IMR-90 (cell line): Measurements from ENCODE around the gene TMEM38A. TPM values are rescaled to one million over a fixed set of nuclear protein-coding genes. Genes with fewer than 3 reads are reported as not detected.

ENCODE experiments used
- ATAC-seq: fragments of 200-7000 bp; cut with Tn5 transposase; 2 replicates; pipeline ENCODE4 v1.9.1; 2020; ENCODE audit warnings: low read depth, mild to moderate bottlenecking, moderate library complexity
- BruUV-seq: library from RNA; stranded (reverse); fragments of 400-500 nt; replicated peaks from 2 replicates; lab custom pipeline; 2021; lab: Mats Ljungman, UMichigan
- CTCF ChIA-PET: fragments of 300-600 bp; formaldehyde crosslinking; extraction: SDS; loops from one replicate; lab custom pipeline; 2021; ENCODE audit warnings: antibody characterized with exemption; lab: Yijun Ruan, JAX
- POLR2A ChIA-PET: fragments of 300-600 bp; sonication (Branson Sonifier 250); formaldehyde crosslinking; loops from one replicate; lab custom pipeline; 2022; ENCODE audit warnings: antibody characterized with exemption; ENCODE audit not compliant: unreplicated experiment; lab: Charles Lee
- DNase-seq: peaks from one replicate; pipeline ENCODE4 v3.0.0; 2013
- H2AFZ ChIP-seq: replicated peaks from 2 replicates; pipeline ENCODE3; 2013; ENCODE audit warnings: low read length, mild to moderate bottlenecking; ENCODE audit not compliant: poor library complexity
- H2AK5ac ChIP-seq: 2 replicates; pipeline ENCODE4 v1.6.1; 2013; ENCODE audit warnings: low read depth, low read length, inconsistent platforms
- H2AK9ac ChIP-seq: replicated peaks from 2 replicates; pipeline ENCODE3; 2013; ENCODE audit warnings: mild to moderate bottlenecking, low read depth, low read length, moderate library complexity; ENCODE audit not compliant: poor library complexity
- H2BK120ac ChIP-seq: 2 replicates; pipeline ENCODE4 v1.6.1; 2013; ENCODE audit warnings: low read depth, low read length, inconsistent platforms
- H2BK15ac ChIP-seq: 3 replicates; pipeline ENCODE4 v1.6.1; 2013; ENCODE audit warnings: low read depth, low read length, inconsistent platforms
- H2BK20ac ChIP-seq: 2 replicates; pipeline ENCODE4 v1.6.1; 2013; ENCODE audit warnings: low read depth, mild to moderate bottlenecking, inconsistent platforms, low read length, moderate library complexity
- H2BK5ac ChIP-seq: 2 replicates; pipeline ENCODE4 v1.6.1; 2013; ENCODE audit warnings: mild to moderate bottlenecking, low read depth, low read length, inconsistent platforms; ENCODE audit not compliant: poor library complexity, severe bottlenecking
- H3K14ac ChIP-seq: replicated peaks from 2 replicates; pipeline ENCODE4 v1.6.1; 2013; ENCODE audit warnings: low read depth, low read length, inconsistent platforms
- H3K18ac ChIP-seq: 2 replicates; pipeline ENCODE4 v1.6.1; 2013; ENCODE audit warnings: low read depth, low read length, control low read depth
- H3K23ac ChIP-seq: 2 replicates; pipeline ENCODE4 v1.6.1; 2013; ENCODE audit warnings: low read depth, low read length, inconsistent platforms
- H3K27ac ChIP-seq: 2 replicates; pipeline ENCODE4 v1.5.1; 2013; ENCODE audit warnings: mild to moderate bottlenecking, control low read depth, low read length; ENCODE audit not compliant: insufficient read depth
- H3K27me3 ChIP-seq: 2 replicates; pipeline ENCODE4 v1.6.1; 2013; ENCODE audit warnings: low read length; ENCODE audit not compliant: control insufficient read depth, insufficient read depth
- H3K36me3 ChIP-seq: 2 replicates; pipeline ENCODE4 v1.6.1; 2013; ENCODE audit warnings: low read length, mixed read lengths; ENCODE audit not compliant: control insufficient read depth, insufficient read depth
- H3K4ac ChIP-seq: 2 replicates; pipeline ENCODE4 v1.6.1; 2013; ENCODE audit warnings: low read depth, low read length, inconsistent platforms
- H3K4me1 ChIP-seq: 2 replicates; pipeline ENCODE4 v1.6.1; 2013; ENCODE audit warnings: low read length, mixed read lengths; ENCODE audit not compliant: control insufficient read depth, insufficient read depth
- H3K4me2 ChIP-seq: 2 replicates; pipeline ENCODE4 v1.6.1; 2013; ENCODE audit warnings: low read depth, mild to moderate bottlenecking, control low read depth, low read length, moderate library complexity
- H3K4me3 ChIP-seq: 2 replicates; pipeline ENCODE4 v1.5.1; 2013; ENCODE audit warnings: low read depth, mild to moderate bottlenecking, control low read depth, low read length, moderate library complexity; ENCODE audit not compliant: insufficient read depth
- H3K56ac ChIP-seq: 2 replicates; pipeline ENCODE4 v1.6.1; 2013; ENCODE audit warnings: low read length, inconsistent platforms; ENCODE audit not compliant: insufficient read depth; ENCODE audit errors: extremely low read depth
- H3K79me1 ChIP-seq, 2 experiments: 2 replicates each; pipeline ENCODE4 v1.6.1; 2013; ENCODE audit warnings: low read length in 2 of 2, inconsistent platforms in 1 of 2, low read depth in 1 of 2
- H3K9ac ChIP-seq: 2 replicates; pipeline ENCODE4 v1.6.1; 2013; ENCODE audit warnings: low read depth, low read length, control low read depth
- H3K9me1 ChIP-seq: 2 replicates; pipeline ENCODE4 v1.6.1; 2013; ENCODE audit warnings: low read length, inconsistent platforms; ENCODE audit not compliant: insufficient read depth
- H3K9me3 ChIP-seq: 2 replicates; pipeline ENCODE4 v1.6.1; 2013; ENCODE audit warnings: low read length; ENCODE audit not compliant: control insufficient read depth, insufficient read depth
- H4K20me1 ChIP-seq: 2 replicates; pipeline ENCODE4 v1.6.1; 2013; ENCODE audit warnings: low read length, inconsistent platforms; ENCODE audit not compliant: insufficient read depth
- H4K5ac ChIP-seq: 2 replicates; pipeline ENCODE4 v1.6.1; 2013; ENCODE audit warnings: mild to moderate bottlenecking, low read depth, low read length, control low read depth
- H4K8ac ChIP-seq, 2 experiments: 2 replicates each; pipeline ENCODE4 v1.6.1; 2013; ENCODE audit warnings: low read depth in 2 of 2, low read length in 2 of 2, control low read depth in 1 of 2, inconsistent platforms in 1 of 2
- H4K91ac ChIP-seq: 2 replicates; pipeline ENCODE4 v1.6.1; 2013; ENCODE audit warnings: low read depth, low read length, inconsistent platforms; ENCODE audit not compliant: insufficient read depth
- BHLHE40 ChIP-seq: fragments of 150-350 bp; IDR thresholded peaks from 2 replicates; pipeline ENCODE4 v1.6.1; 2016; ENCODE audit warnings: mild to moderate bottlenecking, low read depth, low read length
- CEBPB ChIP-seq: IDR thresholded peaks from 2 replicates; pipeline ENCODE4 v1.6.1; 2012; ENCODE audit warnings: low read depth, low read length, improper control_type of control experiment
- FOS ChIP-seq: fragments of 150-350 bp; IDR thresholded peaks from 2 replicates; pipeline ENCODE4 v1.6.1; 2016; ENCODE audit warnings: low read depth, low read length
- RAD21 ChIP-seq: IDR thresholded peaks from 2 replicates; pipeline ENCODE4 v1.6.1; 2012; ENCODE audit warnings: low read length, improper control_type of control experiment
- WGBS, 2 experiments: methylation state at CpG; one replicate each; pipeline versions ENCODE4 v1.1.5 to v1.1.7; 2013; ENCODE audit warnings: missing lambda C conversion rate in 2 of 2; ENCODE audit not compliant: insufficient read length in 1 of 2; ENCODE audit errors: extremely low coverage in 2 of 2; 5-methylcytosine and 5-hydroxymethylcytosine counted together
- dilution Hi-C: fragments of 300-500 bp; cut with HindIII; formaldehyde crosslinking; loops from one replicate; pipeline ENCODE4 v1.14.3; 2018; ENCODE audit warnings: low sequenced_read_pairs; ENCODE audit not compliant: unreplicated experiment
- in situ Hi-C: fragments of 300-500 bp; cut with MboI; formaldehyde crosslinking; loops from 3 replicates; pipeline ENCODE4 v1.14.3; 2019; ENCODE audit warnings: low sequenced_read_pairs, inconsistent platforms, mixed read lengths
- intact Hi-C: fragments of 100-400 bp; cut with micrococcal nuclease; formaldehyde crosslinking; loops from 2 replicates; pipeline ENCODE4 v1.10.0; 2022
- polyA plus RNA-seq, 3 experiments: library from polyadenylated mRNA; depleted of rRNA; stranded (reverse); fragments of >200 nt; gene quantifications; 2 replicates each; pipeline ENCODE4 v1.2.3, GENCODE V29; 2012; ENCODE audit warnings: low replicate concordance in 1 of 3
- total RNA-seq: library from RNA; depleted of rRNA; stranded (reverse); fragments of >200 nt; gene quantifications from 2 replicates; pipeline ENCODE4 v1.2.3, GENCODE V29; 2012

The TMEM38A gene
- total and polyA plus RNA-seq, 2 of the 4 experiments (the other 2 are of a cell fraction), result 1.3 to 2.0 TPM

DNA sequence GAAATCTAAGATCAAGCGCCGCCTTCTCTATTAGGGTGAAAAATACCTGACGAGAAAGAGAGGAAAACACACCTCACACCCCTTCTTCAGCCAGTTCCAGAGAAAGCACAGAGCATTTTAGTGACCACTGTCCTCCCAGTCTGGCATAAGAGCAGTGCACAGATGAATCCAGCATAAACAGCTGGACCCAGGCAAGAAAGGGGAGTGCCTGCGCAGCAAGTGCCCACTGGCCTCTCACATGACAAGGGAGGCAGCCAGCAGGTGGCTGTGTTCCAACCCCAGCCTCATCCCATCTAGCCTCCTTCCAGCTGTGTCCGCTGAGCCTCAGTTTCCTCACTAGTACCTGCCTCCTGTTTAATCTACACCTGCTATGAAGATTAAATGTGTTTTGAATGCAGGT lies 40.9 kb upstream of the TMEM38A start:
- no CpG with 5 or more reads among the region's 5 CpGs for WGBS, 2 experiments
- BruUV-seq, result no TSS peak
- H4K20me1 ChIP-seq, result peaks cover 100% of the 10 kb centered on the region

More for the DNA sequence above, 40.9 kb upstream of the TMEM38A start:
- Histone ChIP-seq H3K36me3 (peaks cover 11% of the 10 kb centered on the region), H2BK15ac (no peak overlapping the region), H3K27me3 (no peaks in the 10 kb centered on the region), H2BK5ac (no peak overlapping the region), H4K5ac (no peak overlapping the region), H2AFZ (no peak overlapping the region), H4K8ac (no peak overlapping the region), H3K4me2 (no peak overlapping the region), H3K56ac (no peak overlapping the region), H3K27ac (no peak overlapping the region), H3K18ac (no peak overlapping the region), H2AK9ac (no peak overlapping the region), H3K14ac (no peak overlapping the region), H3K23ac (no peak overlapping the region), H3K4me1 (peaks cover 4% of the 10 kb centered on the region; the same call in 1 of the 2 replicates), H3K9ac (no peak overlapping the region), H3K4ac (no peak overlapping the region), H2BK20ac (no peak overlapping the region), H4K91ac (no peak overlapping the region), H2AK5ac (no peak overlapping the region), H2BK120ac (no peak overlapping the region), H3K9me3 (no peaks in the 10 kb centered on the region), H3K79me1 (peaks cover 21 to 97% of the 10 kb centered on the region in 2 experiments; a peak in 3 of 4 replicates), H3K4me3 (no peak overlapping the region), H3K9me1 (peaks cover 57% of the 10 kb centered on the region)
- intact Hi-C loops, result no loop called here
- ChIA-PET POLR2A (no interaction called here), CTCF (no interaction called here)
- dilution Hi-C loops, result no loop called here
- DNase-seq, result no peak
- TF ChIP-seq RAD21 (no peak), FOS (no peak), CEBPB (no peak), BHLHE40 (no peak)
- no peak for ATAC-seq
- in situ Hi-C loops, result no loop called here
